ENCODE results near the gene FBRS. TPM values are rescaled to one million over a fixed set of nuclear protein-coding genes. Genes with fewer than 3 reads are reported as not detected.

Gene FBRS
- total RNA-seq, 1 experiment from 2014 or later: 16.8 TPM

- Histone ChIP-seq H3K79me2 (ENCODE audit: insufficient read depth, low read length) (no peaks in the 10 kb centered on the region), H4K20me1 (ENCODE audit: control insufficient read depth, insufficient read depth, insufficient read length) (no peaks in the 10 kb centered on the region), H3K23ac (ENCODE audit: insufficient read length, low read depth, low read length) (no peak overlapping the region), H2BK5ac (ENCODE audit: insufficient read length, low read length) (no peak overlapping the region), H3K9ac (ENCODE audit: extremely low read depth, insufficient read length, low read length) (no peak overlapping the region), H2BK15ac (ENCODE audit: low read depth, low read length) (no peak overlapping the region), H3K27me3 (ENCODE audit: insufficient read depth, low read length) (peaks cover 90% of the 10 kb centered on the region), H4K91ac (ENCODE audit: insufficient read length, low read depth, low read length) (no peak overlapping the region), H2BK120ac (ENCODE audit: low read depth, low read length, poor library complexity, severe bottlenecking) (no peak overlapping the region), H2BK12ac (ENCODE audit: insufficient read length, low read depth, low read length) (no peak overlapping the region), H4K5ac (ENCODE audit: insufficient read length, low read depth, low read length) (no peak overlapping the region), H2BK20ac (ENCODE audit: low read depth, low read length, poor library complexity, severe bottlenecking) (no peak overlapping the region), H3K4me1 (ENCODE audit: insufficient read depth, low read length) (no peaks in the 10 kb centered on the region), H2AFZ (ENCODE audit: low read length) (no peak overlapping the region), H3K23me2 (ENCODE audit: insufficient read length, low read depth, low read length, poor library complexity, severe bottlenecking) (no peaks in the 10 kb centered on the region), H3K4ac (ENCODE audit: low read depth, low read length) (no peak overlapping the region), H3K18ac (ENCODE audit: insufficient read length, low read depth, low read length) (no peak overlapping the region), H3K14ac (ENCODE audit: insufficient read depth, low read length) (no peak overlapping the region), H3K79me1 (ENCODE audit: insufficient read depth, low read depth, low read length, poor library complexity, severe bottlenecking) (no peaks in the 10 kb centered on the region), H3K27ac (ENCODE audit: insufficient read length, low read depth, low read length) (no peak overlapping the region), H3K56ac (ENCODE audit: insufficient read length, low read depth, low read length) (no peak overlapping the region), H4K8ac (replicated peaks; ENCODE audit: insufficient read length, low read depth, low read length) (no peak overlapping the region), H3T11ph (ENCODE audit: low read length) (no peak overlapping the region), H3K9me3 (ENCODE audit: control insufficient read depth, low read depth, low read length) (no peaks in the 10 kb centered on the region), H2AK5ac (ENCODE audit: insufficient read length, low read length) (no peak overlapping the region), H3K4me2 (ENCODE audit: insufficient read depth, insufficient read length, low read length) (no peak overlapping the region)
- no peak for TF ChIP-seq CTCF (conservative IDR thresholded peaks at IDR 0.05)
- no peak overlapping the region for H3K4me3 Mint-ChIP-seq
- WGBS (ENCODE audit: extremely low coverage, insufficient read length, low lambda C conversion rate): no CpG with 5 or more reads among the region's 4 CpGs
- H3K9me3 Mint-ChIP-seq: peaks cover 0 to 12% of the 10 kb centered on the region in 2 experiments; a peak in 3 of 5 replicates
- DNase-seq: no peak
- H3K27me3 Mint-ChIP-seq (ENCODE audit: low read depth): peaks cover 100% of the 10 kb centered on the region
- H3K36me3 Mint-ChIP-seq (ENCODE audit: insufficient read depth in 1 of 3, low read depth in 3 of 3): no peaks in the 10 kb centered on the region
- H3K27ac Mint-ChIP-seq: no peak overlapping the region
- H3K4me1 Mint-ChIP-seq: peaks cover 13 to 19% of the 10 kb centered on the region in 2 experiments
Observed at GRCh38 chr16:30688701-30689100, 30.5 kb downstream of the FBRS start.

Data from H9 (cell line).